GM18867 (cell line): ENCODE results near the gene NOS1.
"Not testable (repeated sequence)": the region's sequence is repeated elsewhere in the genome, so short reads cannot be mapped to it uniquely, and the experiment has no call there.

Source experiments
- ATAC-seq: cut with Tn5 transposase; IDR thresholded peaks from one replicate; pipeline ENCODE4 v1.9.1; 2021; ENCODE audit warnings: mild to moderate bottlenecking, moderate library complexity; ENCODE audit not compliant: unreplicated experiment

Gene NOS1

GRCh38 chr12:117182866-117183265, 178.6 kb downstream of the NOS1 start:
- no peak for ATAC-seq

GRCh38 chr12:117181468-117181843, 180.0 kb downstream of the NOS1 start:
- ATAC-seq: not testable (repeated sequence)

GRCh38 chr12:117180758-117181467, 180.5 kb downstream of the NOS1 start:
- ATAC-seq: no peak

GRCh38 chr12:117178745-117179144, 182.7 kb downstream of the NOS1 start:
- ATAC-seq: no peak

- ATAC-seq: no peak
These were observed 183.1 kb downstream of the NOS1 start for GRCh38 chr12:117178301-117178700.

DNA sequence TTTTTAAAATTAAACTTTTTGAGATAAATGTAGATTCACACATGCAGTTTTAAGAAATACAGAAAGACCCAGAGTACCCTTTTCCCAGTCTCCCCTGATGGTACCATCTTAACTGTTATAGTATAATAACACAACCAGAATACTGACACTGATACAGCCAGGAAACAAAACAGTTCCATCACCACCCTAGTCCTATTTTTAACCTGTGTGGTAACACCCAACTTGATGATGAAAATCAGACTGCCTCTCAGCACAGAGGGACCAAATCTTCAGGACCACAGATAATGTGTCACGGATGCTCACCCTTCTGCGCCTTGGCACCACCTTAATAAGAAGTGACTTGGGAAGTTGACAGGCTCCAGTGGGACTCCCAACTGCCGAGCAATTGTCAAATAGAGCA, 189.3 kb downstream of the NOS1 start:
- no peak for ATAC-seq

GRCh38 chr12:117171499-117172162, 189.8 kb downstream of the NOS1 start:
- ATAC-seq: no peak

DNA sequence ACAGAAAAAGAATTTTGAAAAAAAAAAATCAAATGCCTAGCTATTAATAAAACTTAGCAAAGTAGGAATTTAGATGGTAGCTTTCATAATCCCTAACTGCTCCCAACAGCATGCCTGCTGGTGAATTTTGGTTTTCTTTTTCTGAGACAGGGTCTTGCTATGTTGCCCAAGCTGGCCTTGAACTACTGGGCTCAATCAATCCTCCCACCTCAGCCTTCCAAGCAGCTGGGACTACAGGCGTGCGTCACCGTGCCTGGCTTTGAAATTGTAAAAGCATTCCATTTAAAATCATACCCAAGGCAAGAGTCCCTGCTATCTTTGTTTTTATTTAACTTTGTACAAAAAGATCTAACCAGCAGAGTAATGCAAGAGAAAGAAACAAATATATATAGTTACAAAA, 191.9 kb downstream of the NOS1 start:
- no peak for ATAC-seq

GRCh38 chr12:117168976-117169375, 192.4 kb downstream of the NOS1 start:
- no peak for ATAC-seq

- no peak for ATAC-seq
These were observed 193.7 kb downstream of the NOS1 start for GRCh38 chr12:117167769-117168168.

DNA sequence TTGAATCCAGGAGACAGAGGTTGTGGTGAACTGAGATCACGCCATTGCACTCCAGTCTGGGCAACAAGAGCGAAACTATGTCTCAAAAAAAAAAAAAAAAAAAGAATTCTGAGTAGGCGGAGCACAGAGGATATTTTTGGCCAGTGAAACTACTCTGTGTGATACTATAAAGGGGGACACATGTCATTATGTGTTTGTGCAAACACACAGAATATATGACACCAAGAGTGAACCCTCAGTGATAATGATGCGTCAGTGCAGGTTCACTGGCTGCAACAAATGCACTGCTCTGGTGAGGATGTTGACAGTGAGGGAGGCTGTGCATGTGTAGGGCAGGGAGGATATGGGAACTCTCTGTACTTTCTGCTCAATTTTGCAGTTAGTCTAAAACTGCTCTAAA, 195.3 kb downstream of the NOS1 start:
- ATAC-seq: no peak

DNA sequence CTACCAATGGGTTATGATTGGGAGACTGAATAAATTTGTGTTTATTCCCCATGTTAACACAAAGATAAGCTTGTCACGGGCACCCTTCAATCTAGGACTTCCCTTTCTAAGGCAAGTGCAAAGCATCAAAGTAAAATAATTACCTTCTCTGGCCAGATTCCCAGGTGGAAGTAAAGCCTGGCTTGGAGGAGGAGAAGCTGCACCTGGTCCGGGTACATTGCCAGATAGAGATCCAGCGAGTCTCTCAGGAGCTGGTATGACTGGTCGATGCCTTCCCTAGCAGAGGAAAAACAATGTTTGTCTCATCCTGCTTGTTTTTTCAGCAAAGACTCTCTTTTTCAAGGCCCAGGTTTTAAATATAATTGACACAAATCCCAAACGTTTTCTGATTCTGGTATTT, 196.1 kb downstream of the NOS1 start:
- no peak for ATAC-seq

DNA sequence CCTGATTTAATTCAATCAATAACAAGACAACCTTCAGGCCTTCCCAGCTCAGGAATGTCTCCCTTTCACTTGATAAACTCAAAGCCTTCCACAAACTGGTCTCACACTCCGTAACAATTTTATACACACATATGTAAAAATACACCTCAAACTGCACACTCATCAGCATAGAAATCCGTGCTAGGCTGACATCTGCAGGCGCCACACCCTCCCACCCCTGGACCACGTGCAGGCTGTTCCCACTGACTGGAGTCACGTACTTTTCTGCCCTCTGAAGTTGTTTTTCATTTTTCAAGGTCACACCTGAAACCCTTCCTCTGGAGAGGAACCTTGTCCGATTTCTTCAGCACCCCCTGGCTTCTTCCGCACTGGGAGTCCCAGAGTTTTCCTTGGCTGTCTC, 198.8 kb downstream of the NOS1 start:
- ATAC-seq: no peak

- no peak for ATAC-seq
These were observed 199.3 kb downstream of the NOS1 start for GRCh38 chr12:117162167-117162539.

- no peak for ATAC-seq
These were observed 199.8 kb downstream of the NOS1 start for GRCh38 chr12:117161460-117162166.

DNA sequence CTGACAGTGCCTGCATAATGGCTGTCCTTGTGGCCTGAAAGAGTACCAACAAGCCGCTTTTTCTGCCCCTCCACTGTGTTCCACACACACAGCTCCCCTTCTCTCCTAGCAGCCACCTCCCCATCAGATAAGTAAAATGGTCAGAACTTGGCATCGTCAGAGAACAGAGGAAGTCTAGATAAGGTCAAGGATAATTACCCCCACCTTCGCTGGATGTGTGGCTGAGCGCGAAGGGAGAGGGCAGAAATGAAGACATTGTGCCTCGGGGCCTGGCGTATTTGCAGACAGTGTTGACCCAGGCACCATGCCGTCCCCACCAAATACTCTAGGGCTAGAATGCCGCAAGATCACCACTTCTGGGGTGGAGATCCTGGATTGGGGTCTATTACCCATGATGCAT, 201.8 kb downstream of the NOS1 start:
- no peak for ATAC-seq

DNA sequence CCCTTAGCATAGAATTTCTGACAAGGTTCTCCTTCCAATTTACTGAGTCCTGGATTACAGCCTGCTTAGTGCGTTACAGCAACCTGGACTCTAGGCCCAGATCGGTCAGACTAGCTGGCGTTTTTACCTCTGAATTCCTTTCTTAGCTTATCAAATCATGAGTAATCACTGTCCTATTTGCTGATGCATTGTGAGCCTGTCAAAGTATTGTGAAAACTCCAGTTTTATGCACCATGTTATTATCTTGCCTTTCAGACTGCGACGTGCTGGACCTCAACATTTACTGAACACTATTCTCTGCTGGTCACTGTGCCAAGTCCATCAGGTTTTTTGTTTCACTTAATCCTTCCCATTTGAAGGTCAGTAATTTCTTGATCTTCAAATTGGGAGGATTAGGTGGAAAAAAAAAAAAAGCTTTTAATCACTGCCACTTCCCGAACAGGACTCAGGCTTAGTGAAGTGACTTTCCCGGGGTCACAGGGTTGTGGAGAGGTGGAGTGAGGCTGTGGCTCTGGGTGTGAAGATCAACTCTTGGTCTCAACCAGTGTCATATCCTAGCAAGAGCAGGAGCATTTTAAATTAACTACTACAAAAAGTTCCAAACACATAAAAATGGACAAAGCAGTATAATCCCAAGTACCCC, 202.4 kb downstream of the NOS1 start:
- no peak for ATAC-seq
